Panc1 (cell line): ENCODE results near the gene UFD1. TPM values are rescaled to one million over a fixed set of nuclear protein-coding genes. Genes with fewer than 3 reads are reported as not detected.

ENCODE experiments used
- ATAC-seq: fragments of 200-7000 bp; cut with Tn5 transposase; 2 replicates; pipeline ENCODE4 v1.9.1; 2020; ENCODE audit warnings: mild to moderate bottlenecking, moderate library complexity
- BruUV-seq: library from RNA; stranded (reverse); fragments of 400-500 nt; replicated peaks from 2 replicates; lab custom pipeline; 2021; lab: Mats Ljungman, UMichigan
- CTCF ChIA-PET: fragments of 300-600 bp; sonication (Branson Sonifier 250); formaldehyde crosslinking; loops from one replicate; lab custom pipeline; 2022; ENCODE audit warnings: antibody characterized with exemption; lab: Charles Lee
- POLR2A ChIA-PET: fragments of 300-600 bp; sonication (Branson Sonifier 250); formaldehyde crosslinking; loops from one replicate; lab custom pipeline; 2022; ENCODE audit warnings: antibody characterized with exemption; lab: Charles Lee
- DNase-seq: peaks from one replicate; pipeline ENCODE4 v3.0.0-alpha.2; 2010; ENCODE audit warnings: low read depth, low spot score
- H3K27ac ChIP-seq: 2 replicates; pipeline ENCODE4 v1.5.1; 2011; ENCODE audit warnings: mild to moderate bottlenecking, low read length, inconsistent platforms
- H3K27me3 ChIP-seq: fragments of 200-500 bp; sonication (Bioruptor generic); 2 replicates; pipeline ENCODE4 v1.6.0; 2014; ENCODE audit warnings: low read length, inconsistent platforms; ENCODE audit not compliant: control insufficient read depth, insufficient read depth
- H3K36me3 ChIP-seq: fragments of 200-500 bp; sonication (Bioruptor generic); 2 replicates; pipeline ENCODE4 v1.5.1; 2014; ENCODE audit warnings: inconsistent platforms, mild to moderate bottlenecking, low read length, moderate library complexity; ENCODE audit not compliant: control insufficient read depth, insufficient read depth
- H3K4me1 ChIP-seq: 2 replicates; pipeline ENCODE4 v1.5.1; 2011; ENCODE audit warnings: inconsistent platforms, mild to moderate bottlenecking, low read length, moderate library complexity; ENCODE audit not compliant: control insufficient read depth, insufficient read depth
- H3K4me3 ChIP-seq, 2 experiments: 2 replicates each; pipeline ENCODE4 v1.5.1; 2011 to 2012; ENCODE audit warnings: low read depth in 2 of 2, low read length in 2 of 2, mild to moderate bottlenecking in 2 of 2, inconsistent platforms in 1 of 2, moderate library complexity in 1 of 2
- H3K9me3 ChIP-seq: fragments of 200-500 bp; sonication (Bioruptor generic); 2 replicates; pipeline ENCODE4 v1.5.1; 2014; ENCODE audit warnings: low read depth, mild to moderate bottlenecking, inconsistent platforms, low read length, moderate library complexity; ENCODE audit not compliant: control insufficient read depth, insufficient read depth
- CTCF ChIP-seq: fragments of 450-650 bp; IDR thresholded peaks from 2 replicates; pipeline ENCODE4 v1.5.1; 2017; ENCODE audit warnings: mild to moderate bottlenecking
- POLR2AphosphoS5 ChIP-seq: IDR thresholded peaks from 2 replicates; pipeline ENCODE4 v1.6.1; 2012; ENCODE audit warnings: mild to moderate bottlenecking, low read depth, low read length, moderate library complexity
- REST ChIP-seq, 2 experiments: IDR thresholded peaks; 2 replicates each; pipeline ENCODE4 v1.6.1; 2011 to 2012; ENCODE audit warnings: low read depth in 2 of 2, control low read depth in 1 of 2, low read length in 1 of 2, mild to moderate bottlenecking in 1 of 2, moderate library complexity in 1 of 2; ENCODE audit not compliant: insufficient read depth in 1 of 2
- SIN3A ChIP-seq: IDR thresholded peaks from 2 replicates; pipeline ENCODE4 v1.6.1; 2012; ENCODE audit warnings: low read depth, mild to moderate bottlenecking, low read length, moderate library complexity, borderline replicate concordance; ENCODE audit not compliant: insufficient read depth
- TCF7L2 ChIP-seq: IDR thresholded peaks from 2 replicates; pipeline ENCODE4 v1.6.1; 2011; ENCODE audit warnings: mild to moderate bottlenecking, low read depth, low read length, inconsistent platforms
- in situ Hi-C: cut with HindIII; loops from 2 replicates; pipeline ENCODE4 v1.10.0; 2016; ENCODE audit warnings: low sequenced_read_pairs, low pct_unique_long_range_greater_than_20kb
- intact Hi-C: fragments of 100-400 bp; cut with micrococcal nuclease; formaldehyde crosslinking; loops from one replicate; pipeline ENCODE4 v1.10.0; 2022; ENCODE audit not compliant: unreplicated experiment
- total RNA-seq: library from RNA; stranded (reverse); gene quantifications from one replicate; pipeline ENCODE4 v1.2.1, GENCODE V29; 2021; ENCODE audit not compliant: unreplicated experiment

Gene UFD1
- total RNA-seq, 1 experiment from 2014 or later = 82.8 TPM

- ATAC-seq (no peak), DNase-seq (no peak)
- no peak for TF ChIP-seq TCF7L2
- TF ChIP-seq REST (IDR thresholded peaks at IDR 0.05; ENCODE audit: insufficient read depth in 1 of 2, low read depth in 2 of 2, low read length in 1 of 2) = no peak
- intact Hi-C loops (no loop called here), in situ Hi-C loops (no loop called here)
- CTCF ChIA-PET = no interaction called here
- Histone ChIP-seq H3K27ac (no peak overlapping the region), H3K4me1 (no peaks in the 10 kb centered on the region), H3K4me3 (no peak overlapping the region), H3K36me3 (no peaks in the 10 kb centered on the region; the same call in 1 of the 2 replicates), H3K9me3 (no peaks in the 10 kb centered on the region), H3K27me3 (no peaks in the 10 kb centered on the region)
- POLR2A ChIA-PET = no interaction called here
- BruUV-seq = no TSS peak
Measured at GRCh38 chr22:19513823-19514222, 34.8 kb upstream of the UFD1 start.

GRCh38 chr22:19510919-19511341 is 31.9 kb upstream of the UFD1 start:
- Histone ChIP-seq H3K27ac (no peak overlapping the region), H3K9me3 (no peaks in the 10 kb centered on the region), H3K4me3 (no peak overlapping the region), H3K36me3 (no peaks in the 10 kb centered on the region; the same call in 1 of the 2 replicates), H3K4me1 (no peaks in the 10 kb centered on the region), H3K27me3 (no peaks in the 10 kb centered on the region)
- in situ Hi-C loops = no loop called here
- ChIA-PET CTCF (no interaction called here), POLR2A (no interaction called here)
- ATAC-seq (no peak), DNase-seq (no peak)
- BruUV-seq = no TSS peak
- intact Hi-C loops = no loop called here
- TF ChIP-seq POLR2AphosphoS5 = no peak
- no peak for TF ChIP-seq TCF7L2
- no peak for TF ChIP-seq CTCF

GRCh38 chr22:19509923-19510322 is 30.9 kb upstream of the UFD1 start:
- Histone ChIP-seq H3K27ac (no peak overlapping the region), H3K27me3 (no peaks in the 10 kb centered on the region), H3K4me1 (no peaks in the 10 kb centered on the region), H3K36me3 (no peaks in the 10 kb centered on the region; the same call in 1 of the 2 replicates), H3K4me3 (no peak overlapping the region), H3K9me3 (no peaks in the 10 kb centered on the region)
- POLR2A ChIA-PET = no interaction called here
- in situ Hi-C loops (no loop called here), intact Hi-C loops (no loop called here)
- TF ChIP-seq SIN3A = no peak
- TF ChIP-seq REST (IDR thresholded peaks at IDR 0.05; ENCODE audit: insufficient read depth in 1 of 2, low read depth in 2 of 2, low read length in 1 of 2) = no peak
- TF ChIP-seq POLR2AphosphoS5 = no peak
- TF ChIP-seq TCF7L2 = no peak
- TF ChIP-seq CTCF = no peak
- CTCF ChIA-PET = no interaction called here
- DNase-seq (no peak), ATAC-seq (no peak)
- BruUV-seq = no TSS peak
